GM19023 (cell line): Measurements from ENCODE around the gene HACE1.
"Not testable (repeated sequence)": the region's sequence is repeated elsewhere in the genome, so short reads cannot be mapped to it uniquely, and the experiment has no call there.

Experiments
- ATAC-seq: cut with Tn5 transposase; IDR thresholded peaks from one replicate; pipeline ENCODE4 v1.9.1; 2021; ENCODE audit warnings: mild to moderate bottlenecking, moderate library complexity; ENCODE audit not compliant: unreplicated experiment

The HACE1 gene

GRCh38 chr6:104859225-104860146 lies at the start of gene HACE1:
HACE1 (minus strand) TSS chr6:104859919; CDS start chr6:104859642, 277 bp downstream.
- peak; percentile 99 for ATAC-seq

GRCh38 chr6:104908888-104909525 lies 49.3 kb upstream of the HACE1 start:
- ATAC-seq = no peak

GRCh38 chr6:104908031-104908887 lies 48.5 kb upstream of the HACE1 start:
- no peak for ATAC-seq

GRCh38 chr6:104898893-104899292 lies 39.2 kb upstream of the HACE1 start:
- ATAC-seq = not testable (repeated sequence)

GRCh38 chr6:104896914-104897313 lies 37.2 kb upstream of the HACE1 start:
- ATAC-seq = no peak

GRCh38 chr6:104888066-104888465 lies 28.3 kb upstream of the HACE1 start:
- ATAC-seq = no peak

GRCh38 chr6:104887350-104887749 lies 27.6 kb upstream of the HACE1 start:
- ATAC-seq = no peak

- ATAC-seq = no peak
Observed at GRCh38 chr6:104885518-104886043, 25.9 kb upstream of the HACE1 start.

- ATAC-seq = no peak
Observed at GRCh38 chr6:104884867-104885517, 25.3 kb upstream of the HACE1 start.

GRCh38 chr6:104881964-104882668 lies 22.4 kb upstream of the HACE1 start:
- no peak for ATAC-seq

GRCh38 chr6:104862456-104862855 lies 2.7 kb upstream of the HACE1 start:
- ATAC-seq = no peak

GRCh38 chr6:104860221-104860620 lies 502 bp upstream of the HACE1 start:
- ATAC-seq = no peak

- no peak for ATAC-seq
Observed at GRCh38 chr6:104858642-104859041, 1.1 kb downstream of the HACE1 start.

- no peak for ATAC-seq
Observed at GRCh38 chr6:104855507-104855906, 4.2 kb downstream of the HACE1 start.

- ATAC-seq = not testable (repeated sequence)
Observed at GRCh38 chr6:104847721-104848120, 12.0 kb downstream of the HACE1 start.

GRCh38 chr6:104843229-104843628 lies 16.5 kb downstream of the HACE1 start:
- ATAC-seq = no peak

GRCh38 chr6:104837158-104837557 lies 22.6 kb downstream of the HACE1 start:
- no peak for ATAC-seq

GRCh38 chr6:104836479-104837020 lies 23.2 kb downstream of the HACE1 start:
- not testable (repeated sequence) for ATAC-seq

- ATAC-seq = no peak
Observed at GRCh38 chr6:104835782-104836181, 23.9 kb downstream of the HACE1 start.
